Mucosa of gallbladder (tissue), 1 donor: ENCODE results near the gene TUBGCP2. TPM values are rescaled to one million over a fixed set of nuclear protein-coding genes. Genes with fewer than 3 reads are reported as not detected.
"Not testable (repeated sequence)": the region's sequence is repeated elsewhere in the genome, so short reads cannot be mapped to it uniquely, and the experiment has no call there.

Source experiments
- DNase-seq: peaks from one replicate; pipeline ENCODE4 v3.0.0-alpha.2; 2020; ENCODE audit warnings: low spot score
- total RNA-seq: library from RNA; stranded (reverse); gene quantifications from one replicate; pipeline ENCODE4 v1.2.1, GENCODE V29; 2021
- donor health status: DM: no; HTN: no; CAD: no.

The TUBGCP2 gene
- total RNA-seq, 1 donor from 2014 or later, result 56.9 TPM

DNA sequence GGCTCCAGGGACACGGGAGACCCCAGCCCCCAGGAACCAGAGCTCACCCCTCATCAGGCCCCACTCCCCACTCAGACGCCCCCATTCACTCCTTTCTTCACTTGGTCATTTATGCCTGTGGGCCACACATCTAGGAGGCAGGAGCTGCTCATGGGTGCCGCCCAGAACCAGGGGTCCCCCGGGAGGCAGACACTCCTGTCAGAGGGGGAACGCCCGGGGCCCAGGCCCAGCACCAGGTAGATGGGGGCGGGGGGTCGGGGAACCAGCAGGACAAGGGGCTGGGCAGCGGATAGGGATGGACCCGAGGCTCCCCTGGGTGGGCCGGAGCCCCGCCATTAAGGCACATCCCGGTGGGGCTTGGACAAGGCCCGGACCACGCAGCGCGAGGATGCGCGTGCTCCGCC is 16.2 kb upstream of the TUBGCP2 start:
- DNase-seq, result no peak

DNA sequence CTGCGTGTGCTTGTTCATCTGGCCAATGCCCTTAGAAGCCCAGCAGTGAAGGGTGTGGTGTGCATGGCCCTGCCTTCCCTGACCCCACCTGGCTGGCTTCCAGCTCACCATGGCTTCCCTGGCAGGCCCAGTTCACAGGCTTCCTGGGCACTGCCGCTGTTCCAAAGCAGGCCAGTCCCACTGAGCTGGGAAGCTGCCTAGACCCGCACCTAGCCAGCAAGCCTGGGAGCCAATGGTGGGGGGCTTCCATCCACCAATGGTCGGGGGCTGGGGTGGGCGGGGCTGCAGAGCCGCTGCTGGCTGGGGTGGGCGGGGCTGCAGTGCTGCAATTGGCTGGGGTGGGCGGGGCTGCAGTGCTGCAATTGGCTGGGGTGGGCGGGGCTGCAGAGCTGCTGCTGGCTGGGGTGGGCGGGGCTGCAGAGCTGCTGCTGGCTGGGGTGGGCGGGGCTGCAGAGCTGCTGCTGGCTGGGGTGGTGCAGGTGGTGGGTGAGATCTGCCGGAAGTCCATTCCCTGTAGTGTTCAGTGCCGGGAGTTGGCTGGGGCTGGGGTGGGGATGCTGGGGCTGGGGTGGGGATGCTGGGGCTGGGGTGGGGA is 15.6 kb upstream of the TUBGCP2 start:
- peak; percentile 69 for DNase-seq

DNA sequence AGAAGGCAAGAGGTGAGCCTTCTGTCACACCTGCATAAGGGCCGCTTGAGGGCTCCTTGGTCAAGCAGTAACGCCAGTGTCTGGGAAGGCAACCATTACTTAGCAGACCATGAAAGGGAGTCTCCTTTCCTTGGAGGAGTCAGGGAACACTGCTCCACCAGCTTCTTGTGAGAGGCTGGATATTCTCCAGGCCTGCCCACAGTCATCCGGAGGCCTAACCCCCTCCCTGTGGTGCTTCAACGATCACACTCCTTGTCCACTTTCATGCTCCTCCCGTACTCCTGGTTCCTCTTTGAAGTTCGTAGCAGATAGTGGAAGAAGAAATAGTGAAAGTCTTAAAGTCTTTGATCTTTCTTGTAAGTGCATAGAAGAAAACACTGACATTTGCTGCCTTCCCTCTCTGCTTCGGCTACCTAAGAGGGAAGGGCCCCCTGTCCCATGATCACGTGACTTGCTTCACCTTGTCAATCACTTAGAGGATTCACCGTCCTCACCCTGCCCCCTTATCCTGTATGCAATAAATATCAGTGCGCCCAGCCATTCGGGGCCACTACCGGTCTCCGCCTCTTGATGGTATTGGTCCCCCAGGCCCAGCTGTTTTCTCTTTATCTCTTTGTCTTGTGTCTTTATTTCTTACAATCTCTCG is 13.5 kb upstream of the TUBGCP2 start:
- DNase-seq, result not testable (repeated sequence)

DNA sequence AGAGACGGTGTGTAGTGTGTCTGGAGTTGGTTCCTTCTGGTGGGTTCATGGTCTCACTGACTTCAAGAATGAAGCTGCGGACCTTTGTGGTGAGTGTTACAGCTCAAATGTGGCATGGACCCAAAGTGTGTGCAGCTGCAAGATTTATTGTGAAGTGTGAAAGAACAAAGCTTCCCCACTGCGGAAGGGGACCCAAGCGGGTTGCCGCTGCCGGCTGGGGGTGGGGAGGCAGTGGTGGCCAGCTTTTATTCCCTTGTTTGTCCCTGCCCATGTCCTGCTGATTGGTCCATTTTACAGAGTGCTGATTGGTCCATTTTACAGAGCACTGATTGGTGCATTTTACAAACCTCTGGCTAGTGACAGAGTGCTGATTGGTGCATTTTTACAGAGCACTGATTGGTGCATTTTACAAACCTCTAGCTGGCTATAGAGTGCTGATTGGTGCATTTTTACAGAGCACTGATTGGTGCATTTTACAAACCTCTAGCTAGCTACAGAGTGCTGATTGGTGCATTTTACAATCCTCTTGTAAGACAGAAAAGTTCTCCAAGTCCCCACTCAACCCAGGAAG is 12.3 kb upstream of the TUBGCP2 start:
- not testable (repeated sequence) for DNase-seq

DNA sequence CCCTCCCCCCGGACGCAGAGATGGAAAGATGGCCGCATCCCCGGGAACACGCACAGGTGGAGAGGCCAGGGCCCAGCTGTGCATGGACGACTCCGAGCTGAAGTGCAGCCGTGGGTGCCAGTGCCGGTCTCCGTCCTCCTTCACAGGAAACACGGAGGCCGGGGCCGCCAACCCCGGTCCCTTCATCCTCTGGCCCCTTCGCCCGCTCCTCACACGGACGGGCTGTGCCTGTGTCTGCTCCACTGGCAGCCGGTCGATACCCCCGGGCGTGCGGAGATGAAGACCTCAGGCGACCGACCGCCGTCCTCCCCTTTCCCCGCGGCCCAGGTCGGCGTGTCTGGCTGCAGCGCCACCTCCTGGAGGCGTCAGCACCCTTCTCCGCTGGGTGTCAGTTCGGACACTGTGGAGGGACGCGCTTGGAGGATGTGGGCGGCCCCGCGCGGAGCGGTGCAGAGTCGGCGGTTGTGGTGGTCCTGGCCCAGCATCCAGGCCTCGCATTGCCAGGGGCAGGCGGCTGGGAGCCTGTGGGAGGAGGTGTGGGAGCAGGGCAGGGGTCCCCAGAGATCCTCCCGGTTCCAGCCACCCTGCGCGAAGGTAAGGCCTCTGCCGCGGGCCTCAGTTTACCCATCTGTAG is 9.9 kb upstream of the TUBGCP2 start:
- peak; percentile 48 for DNase-seq

DNA sequence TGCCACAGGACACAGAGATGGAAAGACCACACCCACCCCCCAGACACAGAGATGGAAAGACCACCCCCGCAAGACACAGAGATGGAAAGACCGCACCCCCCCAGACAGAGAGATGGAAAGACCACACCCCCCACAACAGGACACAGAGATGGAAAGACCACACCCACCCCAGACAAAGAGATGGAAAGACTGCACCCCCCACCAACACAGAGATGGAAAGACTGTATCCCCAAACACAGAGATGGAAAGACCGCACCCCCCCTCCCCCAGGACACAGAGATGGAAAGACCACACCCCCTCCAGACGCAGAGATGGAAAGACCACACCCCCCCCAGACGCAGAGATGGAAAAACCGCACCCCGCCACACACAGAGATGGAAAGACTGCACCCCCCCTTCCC is 8.1 kb upstream of the TUBGCP2 start:
- DNase-seq, result no peak

DNA sequence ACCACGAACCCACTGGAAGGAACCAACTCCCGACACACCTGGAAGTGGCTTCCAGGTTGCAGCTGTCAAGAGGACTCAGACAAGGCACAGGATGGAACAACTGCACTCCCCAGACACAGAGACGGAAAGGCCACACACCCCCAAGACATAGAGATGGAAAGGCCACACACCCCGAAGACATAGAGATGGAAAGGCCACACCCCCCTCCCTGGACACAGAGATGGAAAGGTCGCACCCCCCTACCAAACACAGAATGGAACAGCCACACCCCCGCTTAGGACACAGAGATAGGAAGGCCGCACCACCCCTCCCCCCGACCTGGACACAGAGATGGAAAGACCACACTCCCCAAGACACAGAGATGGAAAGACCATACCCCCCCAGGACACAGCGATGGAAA is 7.6 kb upstream of the TUBGCP2 start:
- DNase-seq, result no peak

DNA sequence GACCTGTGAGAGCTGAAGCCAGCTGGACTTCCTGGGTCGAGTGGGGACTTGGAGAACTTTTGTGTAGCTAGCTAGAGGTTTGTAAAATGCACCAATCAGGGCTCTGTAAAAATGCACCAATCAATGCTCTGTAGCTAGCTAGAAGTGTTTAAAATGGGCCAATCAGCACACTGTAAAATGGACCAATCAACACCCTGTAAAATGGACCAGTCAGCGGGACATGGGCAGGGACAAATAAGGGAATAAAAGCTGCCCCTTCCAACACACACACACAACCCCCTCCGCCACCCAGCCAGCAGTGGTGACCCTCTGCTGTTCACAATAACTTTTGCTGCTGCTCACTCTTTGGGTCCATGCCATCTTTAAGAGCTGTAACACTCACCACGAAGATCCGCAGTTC is 7.2 kb upstream of the TUBGCP2 start:
- no peak for DNase-seq

DNA sequence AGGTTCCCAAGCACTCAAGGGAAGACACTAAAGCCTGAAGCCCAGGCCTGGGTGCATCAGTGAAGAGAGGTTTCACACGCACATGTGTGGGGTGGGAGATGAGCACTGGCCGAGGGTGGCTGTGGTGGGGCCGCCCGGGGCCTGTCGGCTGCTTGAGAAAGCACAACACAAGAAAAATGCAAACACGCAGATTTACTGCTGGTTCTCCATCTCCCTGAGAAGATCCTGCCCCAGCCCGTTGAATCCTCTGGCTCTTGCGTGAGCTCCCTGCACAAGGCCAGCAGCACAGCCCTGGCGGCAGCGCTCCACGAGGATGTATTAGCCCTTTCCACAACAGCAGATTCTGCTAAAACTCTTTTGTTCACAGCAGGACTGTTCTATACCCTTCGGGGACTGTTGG is 6.2 kb upstream of the TUBGCP2 start:
- DNase-seq, result no peak

DNA sequence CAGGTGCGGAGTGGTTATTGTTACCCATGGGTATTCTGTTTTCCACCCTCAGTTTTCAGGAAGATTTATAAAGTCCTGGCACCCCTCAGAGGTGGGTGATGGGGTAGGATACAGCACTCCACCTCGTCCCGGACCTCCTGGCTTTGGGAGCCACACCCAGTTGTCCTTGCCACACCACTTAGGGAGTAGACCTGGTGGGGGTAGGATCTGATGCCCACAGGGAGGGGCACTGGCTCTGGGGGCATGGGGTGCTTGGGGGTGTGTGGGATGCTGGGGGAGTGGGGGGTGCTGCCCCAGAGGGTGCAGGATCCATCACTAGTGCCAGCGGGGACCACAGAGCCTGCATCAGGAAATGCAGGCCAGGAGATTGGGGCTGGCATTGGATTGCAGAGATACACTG is 4.5 kb upstream of the TUBGCP2 start:
- no peak for DNase-seq

DNA sequence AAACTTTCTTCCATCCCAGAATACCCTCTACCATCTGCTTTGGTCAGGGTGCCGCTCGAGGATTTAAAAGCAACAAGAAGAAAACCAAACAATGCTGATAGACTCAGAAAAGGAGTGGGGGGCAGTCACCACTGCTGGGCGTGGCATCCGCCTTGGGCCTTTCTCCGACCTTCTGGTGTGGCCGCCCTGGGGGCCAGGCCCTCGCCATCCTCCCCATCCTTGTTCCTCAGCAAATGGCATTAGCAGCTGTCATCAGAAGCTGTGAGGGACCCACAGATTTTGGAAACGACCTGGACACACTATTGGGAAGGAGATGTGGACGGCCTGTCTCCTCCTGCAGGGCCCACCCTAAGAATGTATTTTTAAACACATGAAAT is 4.1 kb upstream of the TUBGCP2 start:
- no peak for DNase-seq

DNA sequence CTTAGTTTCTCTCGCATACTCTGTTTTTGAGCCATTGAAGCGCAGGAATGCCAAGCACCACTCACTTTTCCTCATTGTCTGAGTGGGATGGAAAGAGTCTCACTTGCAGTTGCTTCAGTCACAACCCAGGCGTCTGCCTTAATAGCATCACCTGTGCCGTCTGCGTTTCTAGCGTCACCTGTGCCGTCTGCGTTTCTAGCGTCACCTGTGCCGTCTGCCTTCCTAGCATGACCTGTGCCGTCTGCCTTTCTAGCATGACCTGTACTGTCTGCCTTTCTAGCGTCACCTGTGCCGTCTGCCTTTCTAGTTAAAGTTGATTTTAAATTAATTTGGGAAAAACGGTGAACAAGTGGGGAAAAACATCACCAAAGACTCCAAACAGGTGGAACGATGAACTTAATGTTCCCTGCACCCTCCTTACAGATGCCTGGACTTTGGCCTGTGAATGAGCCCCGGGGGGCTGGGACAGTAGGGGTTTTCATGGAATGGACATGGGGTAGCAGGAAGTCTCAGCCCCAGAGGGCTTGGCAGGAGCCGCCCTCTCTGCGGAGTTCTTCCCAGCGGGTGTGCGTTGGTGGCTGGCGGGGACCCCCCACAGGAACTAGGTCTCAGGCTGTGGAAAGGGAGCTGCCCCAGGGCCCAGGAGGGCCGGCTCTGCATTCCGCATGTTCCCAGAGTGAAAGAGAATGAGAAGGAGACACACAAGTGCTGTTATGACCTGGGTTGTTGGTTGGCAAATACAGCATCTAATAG is 3.5 kb upstream of the TUBGCP2 start:
- DNase-seq, result no peak

DNA sequence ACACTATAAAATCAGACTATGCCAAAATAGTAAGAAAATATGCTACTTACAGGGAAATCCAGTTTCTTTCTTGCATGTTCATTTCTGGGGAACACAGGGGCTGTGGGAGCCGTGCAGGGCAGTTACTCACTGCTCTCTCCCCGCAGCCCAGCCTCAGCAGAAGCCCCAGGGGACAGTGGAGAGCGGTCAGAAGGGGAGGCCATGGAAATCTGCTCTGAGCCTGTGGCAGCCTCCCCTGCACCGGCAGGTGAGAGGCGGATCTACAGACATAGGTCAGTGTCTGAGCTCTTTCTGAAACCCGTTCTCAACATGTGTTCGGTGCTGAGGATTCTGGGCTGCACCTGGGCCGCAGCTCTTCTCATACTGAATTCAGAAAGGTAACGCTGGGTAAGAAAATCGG is 2.9 kb upstream of the TUBGCP2 start:
- no peak for DNase-seq

DNA sequence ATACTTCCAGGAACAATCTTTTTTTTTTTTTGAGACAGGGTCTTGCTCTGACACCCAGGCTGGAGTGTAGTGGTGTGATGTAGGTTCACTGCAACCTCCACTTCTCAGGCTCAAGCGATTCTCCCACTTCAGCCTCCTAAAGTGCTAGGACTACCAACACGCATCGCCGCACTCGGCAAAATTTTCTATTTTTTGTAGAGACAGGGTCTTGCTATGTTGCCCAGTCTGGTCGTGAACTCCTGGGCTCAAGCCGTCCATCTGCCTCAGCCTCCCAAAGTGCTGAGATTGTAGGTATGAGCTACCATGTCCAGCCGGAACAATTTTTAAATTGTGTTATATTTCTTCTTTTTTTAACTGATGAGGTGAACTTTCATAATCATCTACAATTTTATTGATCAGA is 2.1 kb upstream of the TUBGCP2 start:
- no peak for DNase-seq

DNA sequence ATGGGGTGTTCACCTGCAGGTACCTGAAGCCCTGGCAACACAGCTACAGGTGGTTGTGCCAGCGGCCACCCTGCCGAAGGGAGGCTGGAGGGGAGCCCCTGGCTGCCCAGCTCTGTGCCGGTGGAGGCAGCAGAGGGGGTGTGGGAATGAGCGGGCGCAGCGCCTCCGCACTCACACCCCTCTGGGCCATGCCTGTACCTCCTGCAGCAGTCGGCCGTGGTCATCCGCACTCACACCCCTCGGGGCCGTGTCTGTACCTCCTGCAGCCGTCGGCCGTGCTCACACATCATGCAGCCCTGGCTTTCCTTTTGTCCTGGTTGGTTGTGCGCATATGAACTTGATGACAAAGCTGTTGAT is 1.7 kb upstream of the TUBGCP2 start:
- DNase-seq, result no peak

DNA sequence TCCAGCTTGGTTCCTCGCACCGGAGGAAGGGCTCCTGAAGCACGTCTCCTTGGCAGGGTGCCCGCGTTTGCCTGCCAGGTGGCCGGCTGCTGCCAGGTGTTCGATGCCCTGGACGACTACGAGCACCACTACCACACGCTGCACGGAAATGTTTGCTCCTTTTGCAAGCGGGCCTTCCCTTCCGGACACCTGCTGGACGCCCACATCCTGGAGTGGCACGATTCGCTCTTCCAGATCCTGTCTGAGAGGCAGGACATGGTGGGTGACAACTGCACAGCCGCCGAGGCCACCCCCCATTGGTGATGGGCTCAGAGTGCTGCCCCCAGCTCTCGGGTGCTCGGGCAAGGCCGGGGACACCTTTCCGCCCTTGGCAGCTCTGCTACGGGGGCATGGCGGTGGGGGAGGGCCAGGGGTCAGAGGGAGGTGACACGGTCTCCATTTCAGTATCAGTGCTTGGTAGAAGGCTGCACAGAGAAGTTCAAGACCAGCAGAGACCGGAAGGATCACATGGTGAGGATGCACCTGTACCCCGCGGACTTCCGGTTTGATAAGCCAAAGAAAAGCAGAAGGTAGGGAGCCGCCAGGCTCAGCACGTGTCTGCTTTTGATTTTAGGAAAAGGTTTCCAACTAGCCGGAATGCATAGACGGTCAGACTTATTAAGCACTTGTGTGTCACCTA is 1.2 kb upstream of the TUBGCP2 start:
- no peak for DNase-seq

DNA sequence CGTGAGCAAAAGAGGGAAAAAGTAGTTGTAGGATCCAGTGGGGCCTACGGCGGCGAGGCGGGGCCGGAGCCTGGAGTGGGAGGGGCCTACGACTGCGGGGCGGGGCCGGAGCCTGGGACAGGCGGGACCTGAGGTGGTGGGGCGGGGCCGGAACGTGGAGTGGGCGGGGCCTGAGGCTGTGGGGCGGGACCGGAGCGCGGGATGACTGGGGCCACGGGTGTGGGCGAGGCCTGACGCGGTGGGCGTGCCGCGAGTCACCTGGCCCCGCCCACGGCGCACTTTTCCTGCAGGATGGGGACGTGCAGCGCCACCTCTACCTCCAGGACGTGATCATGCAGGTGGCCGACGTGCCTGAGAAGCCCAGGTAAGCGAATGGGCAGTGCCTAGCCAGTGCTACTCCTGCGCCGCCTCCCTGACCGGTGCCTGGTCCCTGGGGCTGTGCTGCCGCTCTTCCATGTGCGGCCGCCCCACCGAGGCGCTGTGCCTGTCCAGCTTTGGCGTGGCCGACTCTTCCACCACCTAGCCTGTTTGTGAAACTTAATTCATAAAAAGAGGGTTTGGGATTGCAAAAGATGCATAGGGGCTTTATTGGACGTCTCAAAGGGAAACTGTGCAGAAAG is 538 bp upstream of the TUBGCP2 start:
- DNase-seq, result peak; percentile 95

DNA sequence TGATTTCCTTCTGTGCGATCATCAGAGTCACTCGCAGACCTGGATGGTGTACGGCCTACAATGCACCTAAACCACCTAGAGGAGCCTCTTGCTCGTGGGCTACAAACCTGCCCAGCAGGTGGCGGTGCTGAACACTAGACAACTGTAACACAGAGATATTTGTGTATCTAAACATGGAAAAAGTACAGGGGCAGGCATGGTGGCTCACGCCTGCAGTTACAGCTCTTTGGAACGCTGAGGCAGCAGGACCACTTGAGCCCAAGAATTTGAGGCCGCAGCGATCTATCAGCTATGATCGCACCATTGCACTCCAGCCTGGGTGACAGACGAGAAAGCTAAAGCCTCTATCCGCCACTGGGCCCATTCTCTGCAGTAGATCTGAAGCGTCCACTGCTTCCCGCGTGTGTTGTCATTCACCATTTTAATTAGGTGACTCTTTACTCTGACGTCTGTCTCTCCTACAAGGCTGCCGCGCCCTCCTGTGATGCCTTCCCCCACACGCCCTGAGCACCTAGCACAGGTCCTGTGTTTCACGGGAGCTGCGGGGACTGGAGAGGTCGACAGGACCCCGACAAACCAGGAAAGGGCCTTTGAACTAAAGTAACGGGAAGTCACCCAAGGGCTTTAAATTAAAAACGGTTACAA is 774 bp downstream of the TUBGCP2 start:
- DNase-seq, result peak; percentile 88

DNA sequence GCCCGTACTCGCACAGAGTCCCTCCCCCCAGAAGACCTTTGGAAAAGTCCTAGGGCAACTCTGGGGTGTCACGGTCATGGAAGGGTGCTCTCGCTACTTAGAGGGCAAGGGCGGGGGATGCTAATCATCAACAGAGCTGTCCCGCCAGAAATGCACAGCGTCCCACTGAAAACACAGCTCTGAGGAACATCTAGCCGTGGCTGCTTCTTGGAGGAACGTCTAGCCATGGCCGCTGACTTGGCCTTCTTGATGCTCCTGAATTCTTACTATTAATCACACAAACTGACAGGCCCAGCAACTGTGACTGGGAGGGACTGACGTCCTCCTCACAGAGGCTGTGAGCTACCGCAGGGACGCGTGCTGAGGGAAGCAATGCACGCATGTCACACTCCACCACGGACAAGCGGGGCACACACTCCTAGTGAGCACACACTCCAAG is 1.7 kb downstream of the TUBGCP2 start:
- DNase-seq, result no peak

DNA sequence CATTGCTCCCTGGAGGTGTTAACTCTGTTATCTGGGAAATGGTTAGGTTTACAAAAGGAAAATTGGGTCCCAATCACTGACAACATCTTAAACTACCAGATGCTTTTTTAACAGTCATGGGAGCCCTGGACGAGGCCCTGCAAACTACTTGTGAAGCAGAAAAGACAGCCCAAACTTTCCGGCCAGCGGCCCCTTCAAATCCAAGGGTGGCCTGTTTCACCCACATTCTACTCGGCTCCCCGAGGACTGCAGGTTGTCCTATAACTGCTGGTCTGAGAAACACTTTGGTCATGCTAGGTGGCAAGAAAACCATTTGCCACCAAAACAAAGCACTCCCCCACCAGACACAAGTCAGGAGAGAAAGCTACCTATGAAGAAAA is 2.6 kb downstream of the TUBGCP2 start:
- DNase-seq, result no peak

DNA sequence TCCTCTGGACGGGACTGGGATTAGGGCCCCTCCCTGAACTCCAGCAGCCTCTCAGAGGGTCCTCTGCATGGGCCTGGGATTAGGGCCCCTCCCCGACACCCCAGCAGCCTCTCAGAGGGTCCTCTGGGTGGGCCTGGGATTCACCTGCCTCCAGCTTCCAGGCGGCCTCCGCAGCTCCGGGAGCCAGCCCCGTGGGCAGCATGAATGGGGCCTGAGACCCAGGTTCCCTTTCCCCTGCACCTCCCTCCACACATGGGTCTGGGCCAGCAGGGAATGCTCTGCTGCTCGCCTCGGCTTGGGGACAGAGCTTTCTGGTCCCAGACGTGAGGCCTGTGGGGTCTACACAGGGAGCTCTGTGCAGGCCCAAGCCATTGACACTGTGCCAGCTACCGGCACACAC is 5.5 kb downstream of the TUBGCP2 start:
- no peak for DNase-seq
